Stimulated activated CD8-positive, alpha-beta memory T cell treated with anti-CD3 and anti-CD28 coated beads, Interleukin-4, amount 100 ng/mL, for 4 hours (primary cell): ENCODE data around the gene RAB40C.

Experiments used
- DNase-seq, 2 donors: peaks; one replicate each; pipeline ENCODE4 v3.0.0-alpha.2; 2020; ENCODE audit warnings: low read depth in 2 of 2, low spot score in 1 of 2

RAB40C gene

GRCh38 chr16:666572-666971, 76.7 kb downstream of the RAB40C start:
- no peak for DNase-seq

GRCh38 chr16:667113-667779, 77.4 kb downstream of the RAB40C start:
- no peak for DNase-seq

GRCh38 chr16:667780-668518, 78.1 kb downstream of the RAB40C start, which contains the start of gene RHOT2:
TSS of gene RHOT2 (plus strand) at chr16:668132. CDS start at chr16:668200, 68 bp downstream.
- peak; percentile 72 to 85 for DNase-seq

- no peak for DNase-seq
Measured at GRCh38 chr16:668519-669171, 78.8 kb downstream of the RAB40C start.

GRCh38 chr16:669666-670065, 79.8 kb downstream of the RAB40C start:
- DNase-seq: no peak

- no peak for DNase-seq
Measured at GRCh38 chr16:670485-671352, 80.9 kb downstream of the RAB40C start.

- no peak for DNase-seq
Measured at GRCh38 chr16:671353-672131, 81.7 kb downstream of the RAB40C start.

GRCh38 chr16:672371-672770, 82.5 kb downstream of the RAB40C start:
- no peak for DNase-seq

GRCh38 chr16:672851-673250, 83.0 kb downstream of the RAB40C start:
- DNase-seq: no peak

GRCh38 chr16:673399-673991, 83.6 kb downstream of the RAB40C start:
- no peak for DNase-seq

- DNase-seq: no peak
Measured at GRCh38 chr16:674214-674881, 84.5 kb downstream of the RAB40C start.

GRCh38 chr16:674968-675883, 85.4 kb downstream of the RAB40C start, which contains the start of gene RHBDL1:
TSS of gene RHBDL1 (plus strand) at chr16:675671. CDS start at chr16:675791, 120 bp downstream.
- DNase-seq: no peak

GRCh38 chr16:675884-676564, 86.2 kb downstream of the RAB40C start:
- no peak for DNase-seq

GRCh38 chr16:676565-676902, 86.7 kb downstream of the RAB40C start:
- DNase-seq: no peak

- no peak for DNase-seq
Measured at GRCh38 chr16:676913-677312, 87.0 kb downstream of the RAB40C start.

- DNase-seq: no peak
Measured at GRCh38 chr16:677316-678190, 87.7 kb downstream of the RAB40C start.
